GM12801 (cell line): Measurements from ENCODE around the gene ZW10.

Source experiments
- TF ChIP-seq, protein P1 (sequence below): IDR thresholded peaks from one replicate; pipeline ENCODE4 v1.5.1; 2011; ENCODE audit warnings: control low read depth; ENCODE audit not compliant: insufficient read length; ENCODE audit errors: extremely low read depth

The ZW10 gene, protein sequence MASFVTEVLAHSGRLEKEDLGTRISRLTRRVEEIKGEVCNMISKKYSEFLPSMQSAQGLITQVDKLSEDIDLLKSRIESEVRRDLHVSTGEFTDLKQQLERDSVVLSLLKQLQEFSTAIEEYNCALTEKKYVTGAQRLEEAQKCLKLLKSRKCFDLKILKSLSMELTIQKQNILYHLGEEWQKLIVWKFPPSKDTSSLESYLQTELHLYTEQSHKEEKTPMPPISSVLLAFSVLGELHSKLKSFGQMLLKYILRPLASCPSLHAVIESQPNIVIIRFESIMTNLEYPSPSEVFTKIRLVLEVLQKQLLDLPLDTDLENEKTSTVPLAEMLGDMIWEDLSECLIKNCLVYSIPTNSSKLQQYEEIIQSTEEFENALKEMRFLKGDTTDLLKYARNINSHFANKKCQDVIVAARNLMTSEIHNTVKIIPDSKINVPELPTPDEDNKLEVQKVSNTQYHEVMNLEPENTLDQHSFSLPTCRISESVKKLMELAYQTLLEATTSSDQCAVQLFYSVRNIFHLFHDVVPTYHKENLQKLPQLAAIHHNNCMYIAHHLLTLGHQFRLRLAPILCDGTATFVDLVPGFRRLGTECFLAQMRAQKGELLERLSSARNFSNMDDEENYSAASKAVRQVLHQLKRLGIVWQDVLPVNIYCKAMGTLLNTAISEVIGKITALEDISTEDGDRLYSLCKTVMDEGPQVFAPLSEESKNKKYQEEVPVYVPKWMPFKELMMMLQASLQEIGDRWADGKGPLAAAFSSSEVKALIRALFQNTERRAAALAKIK

DNA sequence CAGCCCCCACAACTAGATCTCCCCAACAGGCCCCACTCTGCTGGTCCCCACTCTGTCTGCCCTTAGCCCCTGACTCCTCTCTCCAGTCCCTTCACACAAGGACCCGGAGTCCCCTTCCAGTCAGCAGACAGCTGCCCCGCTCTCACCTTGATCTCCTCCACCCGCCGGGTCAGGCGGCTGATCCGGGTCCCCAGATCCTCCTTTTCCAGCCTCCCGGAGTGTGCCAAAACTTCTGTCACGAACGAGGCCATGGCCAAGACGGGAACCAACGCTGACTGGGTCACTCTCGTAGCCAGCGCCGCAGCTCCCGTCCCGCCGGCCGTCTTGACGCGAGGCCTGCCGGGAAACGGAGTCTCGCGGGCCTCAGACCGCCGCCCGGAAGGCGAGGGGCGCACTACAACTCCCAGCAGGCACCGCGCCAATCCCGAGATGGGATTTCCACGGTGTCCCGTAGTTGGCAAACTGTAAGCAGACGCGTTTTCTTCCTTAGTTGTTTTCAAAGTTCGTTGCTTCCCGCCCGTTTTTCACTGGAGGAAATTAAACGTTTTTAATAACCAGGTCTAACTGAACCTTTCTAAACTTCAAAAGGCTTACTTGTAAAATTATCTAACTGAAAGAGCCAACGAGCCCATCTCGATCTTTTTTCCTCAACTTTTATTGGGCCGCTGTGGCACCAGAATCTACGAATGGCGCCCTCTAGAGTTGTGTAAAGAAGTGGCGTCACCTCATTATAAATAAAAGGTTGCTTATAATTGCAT lies at the start of gene ZW10:
Gene ZW10, minus strand, starts transcription at position 277 of the 758 bp plus-strand sequence. Its CDS starts 26 bp downstream, at position 251.
- TF ChIP-seq, protein P1, sequence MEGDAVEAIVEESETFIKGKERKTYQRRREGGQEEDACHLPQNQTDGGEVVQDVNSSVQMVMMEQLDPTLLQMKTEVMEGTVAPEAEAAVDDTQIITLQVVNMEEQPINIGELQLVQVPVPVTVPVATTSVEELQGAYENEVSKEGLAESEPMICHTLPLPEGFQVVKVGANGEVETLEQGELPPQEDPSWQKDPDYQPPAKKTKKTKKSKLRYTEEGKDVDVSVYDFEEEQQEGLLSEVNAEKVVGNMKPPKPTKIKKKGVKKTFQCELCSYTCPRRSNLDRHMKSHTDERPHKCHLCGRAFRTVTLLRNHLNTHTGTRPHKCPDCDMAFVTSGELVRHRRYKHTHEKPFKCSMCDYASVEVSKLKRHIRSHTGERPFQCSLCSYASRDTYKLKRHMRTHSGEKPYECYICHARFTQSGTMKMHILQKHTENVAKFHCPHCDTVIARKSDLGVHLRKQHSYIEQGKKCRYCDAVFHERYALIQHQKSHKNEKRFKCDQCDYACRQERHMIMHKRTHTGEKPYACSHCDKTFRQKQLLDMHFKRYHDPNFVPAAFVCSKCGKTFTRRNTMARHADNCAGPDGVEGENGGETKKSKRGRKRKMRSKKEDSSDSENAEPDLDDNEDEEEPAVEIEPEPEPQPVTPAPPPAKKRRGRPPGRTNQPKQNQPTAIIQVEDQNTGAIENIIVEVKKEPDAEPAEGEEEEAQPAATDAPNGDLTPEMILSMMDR = no peak

DNA sequence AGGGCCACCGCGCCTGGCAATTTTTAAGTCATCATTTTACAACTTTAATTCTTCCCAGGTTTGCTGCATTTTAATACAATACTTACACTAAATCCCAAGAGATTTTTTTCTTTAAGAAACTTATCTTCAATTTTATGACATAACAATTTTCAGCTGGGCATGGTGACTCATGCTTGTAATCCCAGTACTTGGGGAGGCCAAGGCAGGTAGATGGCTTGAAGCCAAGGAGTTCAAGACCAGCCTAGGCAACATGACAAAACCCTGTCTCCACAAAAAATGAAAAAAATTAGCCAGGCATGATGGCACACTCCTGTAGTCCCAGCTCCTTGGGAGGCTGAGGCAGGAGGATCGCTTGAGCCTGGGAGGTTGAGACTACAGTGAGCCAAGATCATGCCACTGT lies 44.9 kb upstream of the ZW10 start:
- TF ChIP-seq, protein P1 = no peak

DNA sequence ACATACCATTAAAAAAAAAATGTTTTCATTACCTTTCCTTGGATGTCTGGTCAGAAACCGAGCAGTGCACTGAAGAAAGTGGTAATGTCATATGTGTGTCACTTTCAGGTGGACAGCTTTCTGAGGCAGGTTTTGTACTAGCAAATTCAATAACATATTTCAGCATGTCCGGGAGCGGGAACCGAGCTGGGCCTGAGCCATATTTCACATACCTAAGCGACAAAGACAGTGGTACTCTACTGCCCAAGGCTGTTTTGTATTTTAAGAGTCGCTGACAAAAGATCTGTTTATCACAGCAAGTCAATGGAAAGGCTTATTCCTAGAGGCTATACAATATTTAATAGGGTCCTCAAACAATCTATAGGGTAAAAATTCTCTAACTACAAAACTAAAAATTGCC lies 44.1 kb upstream of the ZW10 start:
- TF ChIP-seq, protein P1 = no peak

GRCh38 chr11:113817162-113817561 lies 43.7 kb upstream of the ZW10 start:
- TF ChIP-seq, protein P1 = no peak

DNA sequence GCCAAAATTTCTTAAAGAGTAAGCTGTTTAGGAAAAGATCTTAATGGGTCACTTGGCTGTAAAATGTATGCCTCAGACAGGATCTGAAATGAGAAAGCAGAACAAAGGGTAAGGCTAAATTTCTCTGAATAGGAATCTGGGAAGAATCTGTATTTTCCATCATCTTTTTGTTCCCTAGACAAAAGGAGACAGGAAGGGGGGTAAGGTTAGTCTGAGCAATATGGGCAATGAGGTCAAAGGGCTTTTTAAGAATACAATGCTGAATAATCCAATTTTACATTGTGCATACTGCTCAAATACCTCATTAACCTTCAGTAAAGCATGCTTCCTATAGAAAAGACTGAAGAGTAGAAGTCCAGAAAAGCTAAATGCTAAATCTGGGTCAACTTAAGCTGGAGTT lies 40.7 kb upstream of the ZW10 start:
- TF ChIP-seq, protein P1 = no peak

DNA sequence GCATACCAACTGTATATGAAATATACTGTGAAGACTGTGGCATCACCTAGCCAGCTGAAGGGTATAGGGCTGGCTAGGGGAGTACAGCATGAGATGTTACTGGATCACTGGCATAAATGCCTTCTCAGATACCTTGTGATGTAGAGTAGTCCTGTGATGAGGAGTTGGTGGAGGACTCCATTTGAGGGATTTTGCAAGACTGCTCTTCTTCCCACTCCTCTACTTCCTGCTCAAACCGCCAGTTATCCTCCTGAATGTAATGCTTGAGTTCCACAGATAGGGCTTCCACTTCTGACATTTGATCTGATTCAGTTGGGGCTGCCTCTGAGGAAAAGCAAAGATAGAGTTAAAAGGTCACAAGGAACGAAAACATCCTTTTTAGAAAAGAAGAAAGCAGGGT lies 35.4 kb upstream of the ZW10 start:
- TF ChIP-seq, protein P1 = no peak

DNA sequence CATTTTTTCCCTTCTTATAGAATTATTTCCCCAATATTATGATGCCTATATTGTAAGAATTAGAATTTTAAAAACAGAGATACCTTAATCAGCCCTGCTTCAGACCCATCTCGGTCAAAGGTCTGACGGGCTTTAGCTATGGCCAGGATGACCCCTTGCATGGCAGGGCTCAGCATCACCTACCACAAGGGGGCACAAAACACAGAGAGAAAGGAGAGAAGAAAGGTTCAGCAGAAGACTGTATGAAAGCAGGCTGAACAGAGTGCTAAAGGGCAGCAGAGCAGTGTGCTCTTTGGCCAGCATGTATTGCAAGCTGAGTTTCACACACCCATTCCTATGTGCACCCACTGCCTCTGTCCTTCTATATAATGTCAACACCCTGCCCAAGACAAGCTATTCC lies 32.9 kb upstream of the ZW10 start:
- TF ChIP-seq, protein P1 = no peak
